Upper lobe of right lung (tissue), 1 donor: ENCODE measurements around the gene FIBCD1. TPM values are rescaled to one million over a fixed set of nuclear protein-coding genes. Genes with fewer than 3 reads are reported as not detected.

Experiments used
- ATAC-seq: fragments of 200-7000 bp; cut with Tn5 transposase; one replicate; pipeline ENCODE4 v1.9.1; 2020; ENCODE audit warnings: mild to moderate bottlenecking, moderate library complexity
- DNase-seq: peaks from one replicate; pipeline ENCODE4 v3.0.0-alpha.2; 2020
- H3K27ac ChIP-seq: fragments of 200-600 bp; one replicate; pipeline ENCODE4 v1.8.0; 2022
- H3K27me3 ChIP-seq: fragments of 200-600 bp; one replicate; pipeline ENCODE4 v1.8.0; 2022; ENCODE audit warnings: mild to moderate bottlenecking
- H3K36me3 ChIP-seq: fragments of 200-600 bp; one replicate; pipeline ENCODE4 v1.8.0; 2022
- H3K4me1 ChIP-seq: fragments of 200-600 bp; one replicate; pipeline ENCODE4 v1.8.0; 2022
- H3K4me3 ChIP-seq: fragments of 200-600 bp; one replicate; pipeline ENCODE4 v1.8.0; 2022; ENCODE audit warnings: mild to moderate bottlenecking
- H3K9me3 ChIP-seq: fragments of 200-600 bp; one replicate; pipeline ENCODE4 v1.8.0; 2022
- CTCF ChIP-seq: fragments of 200-600 bp; IDR thresholded peaks from one replicate; pipeline ENCODE4 v1.8.0; 2022; ENCODE audit warnings: antibody characterized with exemption
- intact Hi-C: fragments of 100-400 bp; cut with DNase I; formaldehyde crosslinking; loops from one replicate; pipeline ENCODE4 v1.11.0; 2022
- total RNA-seq: library from RNA; stranded (reverse); fragmentation: NEBNext Ultra II Directional; extraction: Animal tissue kit (Norgen Biotek cat#: 25700); gene quantifications from one replicate; pipeline ENCODE4 v1.2.1, GENCODE V29; 2021
- donor health status: DM: no; HTN: yes; CAD: no; lungs with severe emphysema.

The FIBCD1 gene
- total RNA-seq, 1 donor from 2014 or later = 2.7 TPM

DNA sequence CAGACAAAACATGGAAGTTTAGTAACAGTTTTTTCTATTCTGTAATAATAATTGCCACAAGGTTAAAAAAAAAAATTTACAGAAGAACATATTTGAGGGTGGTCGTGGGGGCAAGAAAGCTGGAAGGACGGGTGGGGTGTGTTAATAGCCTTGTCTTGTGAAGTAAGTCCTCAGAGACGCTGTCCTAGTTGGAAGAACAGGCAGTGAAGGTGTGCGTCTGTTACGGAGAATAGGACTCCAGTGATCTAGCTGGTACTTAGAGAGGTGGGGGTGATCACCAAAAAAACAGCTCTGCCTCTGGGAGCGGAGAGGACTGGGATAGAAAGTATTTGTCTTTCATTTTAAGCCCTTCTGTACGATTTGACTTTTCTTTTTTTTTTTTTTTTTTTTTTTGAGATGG, 86.2 kb downstream of the FIBCD1 start:
- TF ChIP-seq CTCF = no peak
- Histone ChIP-seq H3K4me3 (no peak overlapping the region), H3K9me3 (no peaks in the 10 kb centered on the region), H3K36me3 (peaks cover 39% of the 10 kb centered on the region), H3K4me1 (peaks cover 10% of the 10 kb centered on the region), H3K27me3 (no peaks in the 10 kb centered on the region), H3K27ac (no peak overlapping the region)
- ATAC-seq (no peak), DNase-seq (no peak)
- intact Hi-C loops = no loop called here

Other genes with a start within 250 kb of the FIBCD1 start
- gene EXOSC2, start 245.5 kb downstream of the FIBCD1 start, total RNA-seq = 23.0 TPM
- 52.1 TPM for gene ABL1, start 104.0 kb downstream of the FIBCD1 start, total RNA-seq
- gene QRFP, start 42.4 kb downstream of the FIBCD1 start, total RNA-seq = not detected
- 28.5 TPM for gene LAMC3, start 69.9 kb upstream of the FIBCD1 start, total RNA-seq
- 12.3 TPM for gene AIF1L, start 157.3 kb upstream of the FIBCD1 start, total RNA-seq
- gene NUP214, start 186.3 kb upstream of the FIBCD1 start, total RNA-seq = 52.2 TPM